Stimulated activated CD4-positive, alpha-beta T cell treated with anti-CD3 and anti-CD28 coated beads, Interleukin-1b, Interleukin-23, amount 100 ng/mL, for 24 hours (primary cell): Measurements from ENCODE around the gene CYBA.
"Not testable (repeated sequence)": the region's sequence is repeated elsewhere in the genome, so short reads cannot be mapped to it uniquely, and the experiment has no call there.

ENCODE experiments used
- DNase-seq, 4 experiments: peaks; one replicate each; pipeline ENCODE4 v3.0.0-alpha.2; 2020; ENCODE audit warnings: low read depth in 4 of 4, low spot score in 1 of 4

Gene CYBA

DNA sequence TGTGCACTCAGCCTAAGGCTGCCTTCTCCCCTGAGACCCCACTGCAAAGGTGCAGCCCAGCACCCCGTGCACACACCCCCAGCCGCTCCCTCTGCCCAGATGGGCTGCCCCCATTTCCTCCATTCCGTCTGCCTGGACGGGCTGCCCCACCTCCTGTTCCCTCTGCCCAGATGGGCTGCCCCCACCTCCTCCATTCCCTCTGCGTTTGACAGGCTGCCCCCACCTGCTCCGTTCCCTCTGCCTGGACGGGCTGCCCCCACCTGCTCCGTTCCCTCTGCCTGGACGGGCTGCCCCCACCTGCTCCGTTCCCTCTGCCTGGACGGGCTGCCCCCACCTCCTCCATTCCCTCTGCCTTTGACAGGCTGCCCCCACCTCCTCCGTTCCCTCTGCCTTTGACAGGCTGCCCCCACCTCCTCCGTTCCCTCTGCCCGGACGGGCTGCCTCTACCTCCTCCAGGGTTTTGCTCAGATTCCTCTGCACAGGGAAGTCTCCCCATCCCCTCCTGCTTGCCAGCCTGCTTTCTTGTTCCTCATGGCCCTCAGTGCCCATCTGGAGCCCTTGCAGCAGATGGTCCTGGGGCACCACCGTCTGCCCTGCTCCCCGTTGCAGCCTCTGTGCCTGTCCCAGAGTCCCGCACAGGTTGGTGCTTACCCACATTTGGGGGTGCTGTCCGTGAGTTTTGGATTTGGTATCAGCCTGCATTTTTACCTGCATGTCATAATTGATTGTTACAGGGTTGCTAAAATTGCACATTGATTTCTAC is 35.9 kb downstream of the CYBA start:
- no peak for DNase-seq

DNA sequence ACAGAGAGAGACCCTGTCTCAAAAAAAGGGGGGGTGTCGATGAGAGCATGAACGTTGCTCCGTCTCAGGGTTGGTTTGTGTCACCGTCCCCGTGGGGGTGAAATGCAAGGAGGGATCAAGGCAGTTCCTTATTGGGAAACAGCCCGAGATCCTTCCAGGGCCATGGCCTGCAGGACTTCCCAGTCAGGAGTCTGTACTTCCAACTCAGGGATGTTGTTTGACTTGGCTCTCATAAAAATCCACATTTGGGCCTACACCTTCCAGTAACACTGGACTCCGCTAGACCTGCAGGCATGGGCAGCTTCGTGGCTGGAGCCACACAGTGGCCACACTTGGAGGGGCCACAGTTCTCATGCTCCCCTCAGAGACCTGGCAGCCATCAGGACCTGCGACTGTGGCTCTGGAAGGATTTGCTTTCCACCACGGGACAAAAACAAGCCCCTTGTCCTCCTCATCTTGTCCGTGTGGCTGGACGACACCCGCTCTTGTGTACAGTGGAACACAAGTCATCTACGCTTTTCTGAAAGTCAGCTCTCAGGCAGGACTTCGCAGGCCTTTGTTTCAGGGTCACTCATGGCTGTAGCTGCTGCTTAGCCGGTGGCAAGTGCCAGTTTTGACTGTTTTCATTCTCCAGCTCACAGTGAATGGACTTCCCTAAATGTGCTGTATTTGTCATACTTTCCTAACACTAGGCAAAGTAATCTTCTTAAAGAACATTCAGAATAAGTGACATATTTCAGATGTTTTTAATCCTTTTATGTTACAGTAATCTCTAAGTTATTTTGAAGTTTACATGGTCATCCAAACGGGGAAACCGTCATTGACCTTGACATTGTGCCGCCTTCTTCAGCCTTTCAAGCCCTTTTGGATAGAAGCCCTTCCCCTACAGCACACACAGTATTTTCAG is 36.7 kb downstream of the CYBA start:
- no peak for DNase-seq

DNA sequence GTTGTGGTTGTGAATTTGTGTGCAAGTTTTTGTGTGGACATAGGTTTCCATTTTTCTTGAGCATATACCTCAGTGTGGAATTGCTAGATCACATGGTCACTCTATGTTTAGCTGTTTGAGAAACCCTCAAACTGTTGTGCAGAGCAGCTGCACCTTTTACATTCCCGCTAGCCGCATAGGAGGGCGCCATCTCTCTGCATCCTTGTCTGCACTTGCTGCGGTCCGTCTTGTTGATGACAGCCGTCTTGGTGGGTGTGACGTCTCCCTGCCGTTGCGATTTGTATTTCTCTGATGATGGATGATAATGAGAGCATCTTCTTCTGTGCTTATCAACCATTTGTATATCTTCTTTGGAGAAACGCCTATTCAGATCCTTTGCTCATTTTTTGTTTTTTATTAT is 37.6 kb downstream of the CYBA start:
- DNase-seq = no peak

DNA sequence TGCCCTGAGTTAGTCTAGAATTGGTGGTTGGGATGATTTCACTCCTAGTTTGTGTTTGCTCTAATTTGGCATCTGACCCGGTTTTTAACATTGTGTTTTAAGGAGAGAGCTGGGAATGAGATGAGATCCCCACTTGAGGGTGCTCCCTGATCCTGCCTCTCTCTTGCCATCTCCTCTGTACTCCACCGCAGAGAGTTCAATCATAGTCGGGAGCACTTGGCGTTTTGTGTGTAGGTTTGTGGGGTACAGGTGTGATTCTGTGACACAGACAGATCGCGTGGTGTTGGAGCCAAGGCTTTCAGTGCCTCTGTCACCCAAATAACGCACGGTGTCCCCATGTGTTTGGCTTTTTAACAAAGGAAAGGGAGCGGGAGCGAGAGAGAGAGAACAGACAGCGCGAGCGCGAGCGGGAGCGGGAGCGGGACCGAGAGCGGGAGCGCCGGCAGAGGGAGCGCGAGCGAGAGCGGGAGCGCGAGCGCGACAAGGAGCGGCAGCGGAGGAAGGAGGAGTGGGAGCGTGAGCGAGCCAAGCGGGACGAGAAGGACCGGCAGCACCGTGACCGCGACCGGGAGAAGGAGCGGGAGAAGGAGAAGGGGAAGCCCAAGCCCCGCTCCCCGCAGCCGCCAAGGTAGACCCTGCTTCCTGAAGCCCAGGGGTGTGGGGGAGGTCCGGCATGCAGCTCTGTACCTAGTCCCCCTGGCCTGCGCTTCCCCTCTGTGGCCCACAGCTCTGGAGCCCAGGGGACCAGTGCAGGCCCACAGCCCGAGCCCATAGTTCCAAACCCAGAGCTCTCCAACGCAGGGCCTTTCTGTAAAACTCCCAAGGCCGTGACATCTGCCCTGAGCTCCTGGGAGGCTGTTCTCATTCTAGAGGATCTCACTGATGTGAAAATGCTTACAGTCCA is 39.7 kb downstream of the CYBA start:
- DNase-seq = no peak

- DNase-seq = no peak
Measured at GRCh38 chr16:88610080-88610479, 40.8 kb downstream of the CYBA start.

DNA sequence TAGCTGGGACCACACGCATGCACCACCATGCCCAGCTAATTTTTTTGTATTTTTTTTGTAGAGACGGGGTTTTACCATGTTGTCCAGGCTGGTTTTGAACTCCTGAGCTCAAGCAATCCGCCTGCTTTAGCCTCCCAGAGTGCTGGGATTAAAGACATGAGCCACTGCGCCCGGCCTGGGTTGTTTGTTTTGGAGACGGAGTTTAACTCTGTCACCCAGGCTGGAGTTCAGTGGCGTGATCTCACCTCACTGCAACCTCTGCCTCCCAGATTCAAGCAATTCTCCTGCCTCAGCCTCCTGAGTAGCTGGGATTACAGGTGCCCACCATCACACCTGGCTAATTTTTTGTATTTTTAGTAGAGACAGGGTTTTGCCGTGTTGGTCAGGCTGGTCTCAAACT is 41.4 kb downstream of the CYBA start:
- not testable (repeated sequence) for DNase-seq

- no peak for DNase-seq
Measured at GRCh38 chr16:88608076-88608475, 42.8 kb downstream of the CYBA start.

GRCh38 chr16:88606148-88606757 is 44.6 kb downstream of the CYBA start:
- DNase-seq = no peak

GRCh38 chr16:88605186-88606147 is 45.4 kb downstream of the CYBA start:
- DNase-seq = no peak

DNA sequence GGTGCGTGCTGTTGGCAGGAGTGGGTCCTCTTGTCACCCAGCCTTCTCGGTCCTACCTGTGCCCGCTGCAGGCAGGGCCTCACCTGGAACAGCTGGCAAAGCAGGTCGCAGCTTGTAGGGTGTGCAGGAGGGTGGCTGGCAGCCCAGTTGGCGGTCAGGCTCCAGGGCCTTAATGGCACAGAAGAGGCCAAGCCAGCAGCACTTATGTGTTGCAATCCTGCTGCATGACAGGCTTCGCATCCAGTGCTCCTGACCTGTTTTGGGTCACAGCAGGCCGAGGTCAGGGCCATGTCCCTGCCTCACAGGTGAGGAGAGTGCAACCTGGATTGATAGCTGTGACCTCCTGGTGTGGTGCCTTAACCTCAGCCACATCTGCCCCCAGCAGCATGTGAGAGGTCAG is 48.8 kb downstream of the CYBA start:
- DNase-seq = no peak

- no peak for DNase-seq
Measured at GRCh38 chr16:88601313-88602036, 49.4 kb downstream of the CYBA start.

- no peak for DNase-seq
Measured at GRCh38 chr16:88600539-88600896, 50.3 kb downstream of the CYBA start.

- no peak for DNase-seq
Measured at GRCh38 chr16:88599825-88600538, 50.9 kb downstream of the CYBA start.

DNA sequence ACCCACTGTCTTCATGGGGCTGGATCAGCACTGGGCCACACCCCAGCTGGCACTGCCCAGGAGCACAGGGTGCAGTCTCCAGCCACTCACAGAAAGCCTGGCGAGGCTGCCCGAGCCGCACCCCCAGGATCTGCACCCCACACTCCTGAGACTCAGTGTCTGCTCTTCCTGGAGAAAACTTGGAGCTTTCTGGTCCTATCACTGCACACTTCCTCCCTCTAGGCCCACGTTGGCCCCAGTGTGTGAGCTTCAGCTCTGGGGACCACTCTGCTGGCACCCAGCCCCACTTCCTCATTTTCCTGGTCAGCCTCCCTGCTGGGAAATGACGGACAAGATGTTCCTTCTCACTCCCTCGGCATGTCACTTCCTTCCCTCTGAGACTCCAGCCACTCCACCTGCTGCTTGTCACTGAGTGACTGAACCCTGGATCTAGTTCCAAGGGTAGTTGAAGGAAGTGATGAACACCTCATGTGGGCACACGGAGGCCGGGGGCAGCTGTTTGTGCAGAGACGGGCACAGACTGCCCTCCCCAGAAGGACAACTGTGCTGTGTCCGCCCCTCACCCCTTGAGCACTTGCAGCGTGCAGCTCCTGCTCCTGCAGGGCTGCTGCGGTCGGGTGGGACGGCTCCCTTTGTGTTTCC is 51.6 kb downstream of the CYBA start:
- no peak for DNase-seq

DNA sequence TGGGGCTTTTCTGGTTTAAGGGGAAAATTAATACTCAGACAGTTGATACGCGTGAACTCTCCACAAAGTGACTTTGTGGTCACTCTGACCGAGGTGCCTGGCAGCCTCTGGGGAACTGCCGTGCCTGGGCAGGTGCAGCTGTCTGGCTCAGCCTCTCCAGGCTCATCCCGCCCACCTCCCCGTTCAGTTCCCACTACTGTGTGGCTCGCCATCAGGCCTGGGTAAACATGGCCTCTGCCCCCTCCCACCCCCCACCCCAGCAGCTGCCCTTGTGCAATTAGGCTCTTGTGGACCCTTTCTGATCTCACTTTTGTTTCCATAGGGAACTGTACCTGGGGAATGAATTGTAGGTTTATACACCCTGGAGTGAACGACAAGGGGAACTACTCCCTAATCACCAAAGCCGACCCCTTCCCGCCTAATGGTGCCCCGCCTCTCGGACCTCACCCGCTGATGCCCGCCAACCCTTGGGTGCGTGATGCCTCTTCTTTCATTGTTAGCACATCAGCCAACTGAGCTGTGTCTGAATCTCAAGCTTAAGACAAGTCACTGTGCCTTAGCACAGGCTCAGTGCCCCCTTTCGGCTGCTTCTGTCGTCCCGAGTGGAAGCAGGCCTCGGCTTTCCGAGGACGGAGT is 52.9 kb downstream of the CYBA start:
- no peak for DNase-seq

GRCh38 chr16:88596483-88596882 is 54.4 kb downstream of the CYBA start:
- no peak for DNase-seq

DNA sequence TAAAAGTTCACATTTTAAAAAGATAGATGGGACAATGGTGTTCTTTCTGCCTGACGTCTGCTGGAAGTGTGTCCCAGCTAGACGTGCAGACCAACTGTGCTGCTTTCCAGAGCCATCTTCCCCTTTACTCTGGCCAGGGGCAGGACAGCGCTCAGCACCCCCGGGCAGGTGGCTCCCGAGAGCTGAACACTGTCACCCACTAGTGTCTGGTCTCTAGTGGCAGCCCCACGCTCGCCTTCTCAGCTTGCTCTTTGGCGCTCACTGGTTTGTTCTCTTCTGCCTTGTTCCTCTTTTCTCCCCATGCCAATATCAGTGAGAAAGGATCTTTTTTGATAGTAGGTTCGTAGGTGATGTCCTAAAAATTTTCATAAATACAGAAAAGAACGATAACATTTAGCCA is 54.9 kb downstream of the CYBA start:
- DNase-seq = no peak

DNA sequence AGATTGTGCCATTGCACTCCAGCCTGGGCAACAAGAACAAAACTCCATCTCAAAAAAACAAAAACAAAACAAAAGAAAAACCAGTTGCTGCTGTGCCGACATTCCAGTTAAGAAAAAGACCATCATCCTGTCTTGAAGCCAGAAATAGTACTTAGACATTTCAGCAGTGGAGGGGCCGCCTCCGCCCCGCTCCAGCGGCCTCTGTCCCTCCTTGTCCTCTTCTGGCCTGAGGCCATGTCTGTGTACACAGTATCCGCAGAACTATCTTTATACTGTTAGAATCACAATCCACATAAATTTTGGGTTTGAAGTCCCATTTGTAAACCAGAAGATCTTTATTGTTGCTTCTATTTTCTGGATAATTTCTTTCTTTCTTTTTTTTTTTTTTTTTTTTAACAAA is 55.8 kb downstream of the CYBA start:
- DNase-seq = no peak
